Heart right ventricle (tissue), 16 donors: Measurements from ENCODE around the gene RPL3. TPM values are rescaled to one million over a fixed set of nuclear protein-coding genes. Genes with fewer than 3 reads are reported as not detected.

Experiments used
- ATAC-seq, 8 donors: fragments of 200-7000 bp; cut with Tn5 transposase; one replicate each; pipeline ENCODE4 v1.9.1; 2020; ENCODE audit warnings: mild to moderate bottlenecking in 8 of 8, moderate library complexity in 8 of 8, moderate number of reproducible peaks in 1 of 8
- DNase-seq, 2 donors: peaks; one replicate each; pipeline ENCODE4 v3.0.0-alpha.2; 2020
- H3K27ac ChIP-seq, 10 donors: fragments of 200-600 bp; sonication (generic) in 2 of 10; one replicate each; pipeline versions ENCODE4 v1.5.0 to v1.8.0; 2020 to 2022; ENCODE audit warnings: mild to moderate bottlenecking in 3 of 10
- H3K27me3 ChIP-seq, 7 donors: fragments of 200-600 bp; one replicate each; pipeline ENCODE4 v1.8.0; 2021 to 2022; ENCODE audit warnings: mild to moderate bottlenecking in 2 of 7
- H3K36me3 ChIP-seq, 9 donors: fragments of 200-600 bp; sonication (generic) in 1 of 9; one replicate each; pipeline versions ENCODE4 v1.5.0 to v1.8.0; 2020 to 2022; ENCODE audit warnings: mild to moderate bottlenecking in 2 of 9
- H3K4me1 ChIP-seq, 9 donors: fragments of 200-600 bp; sonication (generic) in 1 of 9; one replicate each; pipeline versions ENCODE4 v1.5.0 to v1.8.0; 2020 to 2022; ENCODE audit warnings: mild to moderate bottlenecking in 4 of 9
- H3K4me3 ChIP-seq, 10 donors: fragments of 200-600 bp; sonication (generic) in 2 of 10; one replicate each; pipeline versions ENCODE4 v1.5.0 to v1.8.0; 2020 to 2022; ENCODE audit warnings: mild to moderate bottlenecking in 7 of 10, moderate library complexity in 2 of 10
- H3K9me3 ChIP-seq, 11 donors: fragments of 200-600 bp in 10 of 11; sonication (generic) in 2 of 11; one replicate each; pipeline versions ENCODE4 v1.5.0 to v1.8.0; 2013 to 2022; ENCODE audit warnings: mild to moderate bottlenecking in 2 of 11, control low read depth in 1 of 11, moderate library complexity in 1 of 11
- CTCF ChIP-seq, 9 donors: fragments of 200-600 bp; sonication (generic) in 2 of 9; IDR thresholded peaks; one replicate each; pipeline versions ENCODE4 v1.5.0 to v1.8.0; 2021 to 2022; ENCODE audit warnings: antibody characterized with exemption in 9 of 9, mild to moderate bottlenecking in 5 of 9, moderate library complexity in 1 of 9
- WGBS, 2 donors: extraction: QIAGEN DNeasy Blood & Tissue Kit; methylation state at CpG; one replicate each; pipeline ENCODE4 v1.1.7; 2013; ENCODE audit warnings: inconsistent platforms in 1 of 2; 5-methylcytosine and 5-hydroxymethylcytosine counted together
- intact Hi-C, 10 donors: fragments of 100-400 bp; cut with DNase I; formaldehyde crosslinking; loops; one replicate each; pipeline versions ENCODE4 v1.11.1 to v1.14.2; 2022
- polyA plus RNA-seq, 2 donors: library from polyadenylated mRNA; stranded (reverse); fragments of 200-250 nt; gene quantifications; one replicate each; pipeline ENCODE4 v1.2.3, GENCODE V29; 2013
- total RNA-seq, 10 donors: library from RNA; stranded (reverse); fragmentation: NEBNext Ultra II Directional in 3 of 10; extraction: Animal tissue kit (Norgen Biotek cat#: 25700) in 3 of 10; gene quantifications; one replicate each; pipeline versions ENCODE4 v1.2.1 to v1.2.4, GENCODE V29; 2021 to 2023
- donor health status: Arrhythmogenic right ventricular cardiomyopathy.
- donor health status: ischemic (EF 13 %, LVEDD 7.1; RV severe dilation, severe dysfunction).
- donor health status: healthy with polysubstance abuse.
- donor health status: DM: no; HTN: yes; CAD: no.
- donor health status: DM: no; HTN: no; CAD: no.
- donor health status: ischemic (EF 25% LVEDD 6.9; RV normal size, moderate dysfunction).
- donor health status: ischemic (EF 25% LVEDD 5.7; RV mildly dilated, moderate dysfunction).
- donor health status: healthy.
- donor health status: DM: yes; HTN: yes; CAD: no.
- donor health status: Ischemic cardiomyopathy.
- donor health status: ischemic (EF 35%, LVEDD 5.7; RV mildly dilated, moderate dysfunction).
- donor health status: nonischemic (EF 11% LVEDD 7.7; RV severe dilation, severe dysfunction).
- donor health status: DM: yes; HTN: yes; CAD: no.
- donor health status: PGD.
- donor health status: ischemic (EF 29% LVEDD 5.4; RV normal size, mild dysfunction).
- donor health status: nonischemic (EF 23%, LVEDD 6.1; RV moderate dilation, normal function).

The RPL3 gene
- total and polyA plus RNA-seq, 12 donors, result 215 to 1,621 (median 332) TPM

- peaks cover 11 to 54% (median 50%) of the 10 kb centered on the region in 9 donors for H3K4me1 ChIP-seq
- intact Hi-C loops, result loop anchor here in 2 of 10 donors (2.0 to 10.0 kb wide), 2 partner anchors 22 to 56 kb away; partner anchors contain the start of gene PDGFB (in 1 of the 2)
- H3K27ac ChIP-seq, result peak overlapping the region; percentile 32 to 87 (median 78)
These were observed 19.1 kb downstream of the RPL3 start for GRCh38 chr22:39300186-39300830.

DNA sequence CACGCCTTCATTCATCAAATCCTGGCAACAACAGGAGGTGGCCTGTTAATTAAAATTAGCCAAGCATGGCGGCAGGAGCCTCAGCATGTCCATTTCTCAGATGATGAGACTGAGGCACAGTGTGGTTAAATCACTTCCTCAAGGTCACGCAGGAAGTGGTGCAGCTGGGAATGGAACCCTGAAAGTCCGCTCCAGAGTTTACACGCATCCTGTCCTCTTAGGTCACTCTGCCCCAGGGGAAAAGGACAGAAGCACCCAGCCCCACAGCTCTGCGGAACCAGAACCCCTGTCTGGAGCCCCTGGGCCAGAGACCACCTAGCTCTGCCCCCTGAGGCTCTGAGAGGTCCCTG lies 19.6 kb downstream of the RPL3 start:
- ATAC-seq (peak; percentile 34 to 78 (median 58)), DNase-seq (peak in 1 of 2 donors; percentile 70)
- Histone ChIP-seq H3K36me3 (no peaks in the 10 kb centered on the region), H3K4me3 (peak overlapping the region in 9 of 10 donors; percentile 10 to 36 (median 16)), H3K4me1 (peaks cover 11 to 54% (median 50%) of the 10 kb centered on the region in 9 donors), H3K9me3 (no peaks in the 10 kb centered on the region), H3K27ac (peak overlapping the region; percentile 32 to 87 (median 78)), H3K27me3 (no peaks in the 10 kb centered on the region)
- 55 to 69% methylated on average over 6 of the region's 6 CpGs for WGBS, 2 donors
- intact Hi-C loops, result loop anchor here in 4 of 10 donors (2.0 to 10.0 kb wide), 4 partner anchors 21 to 63 kb away; partner anchors contain the start of gene PDGFB (in 2 of the 4)
- TF ChIP-seq CTCF (IDR thresholded peaks at IDR 0.05), result no peak

More at GRCh38 chr22:39300186-39300830, 19.1 kb downstream of the RPL3 start:
- no peaks in the 10 kb centered on the region for H3K36me3 ChIP-seq
- WGBS, 2 donors, result 13 to 19% methylated on average over 19 of the region's 19 CpGs
- DNase-seq (peak; percentile 36 to 58), ATAC-seq (peak; percentile 52 to 79 (median 63))
- TF ChIP-seq CTCF (IDR thresholded peaks at IDR 0.05), result peak in 3 of 9 donors; percentile 5 to 36 (median 31)
- H3K4me3 ChIP-seq, result peak overlapping the region in 9 of 10 donors; percentile 10 to 36 (median 16)
- H3K27me3 ChIP-seq, result no peaks in the 10 kb centered on the region
- no peaks in the 10 kb centered on the region for H3K9me3 ChIP-seq

DNA sequence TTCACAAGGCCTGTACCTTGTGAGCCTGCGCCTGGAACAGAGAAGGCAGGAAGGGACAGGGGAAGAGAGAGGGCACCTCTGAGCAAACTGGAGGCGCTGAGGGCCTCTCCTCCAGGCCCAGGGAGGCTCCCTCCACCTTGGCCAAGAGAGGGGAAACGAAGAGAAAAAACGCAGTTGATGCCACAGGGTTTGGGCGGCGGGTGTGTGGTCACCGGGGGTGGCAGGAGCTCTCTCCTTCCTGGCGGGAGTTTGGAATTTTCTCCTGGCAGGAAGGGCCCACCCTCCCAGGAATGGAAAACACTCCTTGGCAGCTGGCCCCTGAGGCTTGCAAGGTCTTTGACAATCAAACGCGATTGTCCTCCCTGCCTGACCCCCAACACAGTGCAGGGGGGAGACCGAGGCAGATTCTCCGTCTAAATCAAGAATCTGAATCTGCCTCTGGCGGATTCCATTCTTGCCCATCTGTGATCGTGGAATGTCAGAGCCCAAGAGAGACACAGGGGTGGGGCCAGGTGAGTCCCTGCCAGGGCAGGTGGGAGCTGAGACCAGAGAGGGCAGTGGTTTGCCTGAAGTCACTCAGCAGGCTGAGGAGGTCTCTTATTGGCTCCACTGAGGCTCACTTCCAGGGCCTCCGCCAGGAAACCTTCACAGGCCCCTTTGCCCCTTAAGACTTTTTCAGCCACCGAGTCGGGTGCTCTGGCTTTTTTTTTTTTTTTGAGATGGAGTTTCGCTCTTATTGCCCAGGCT lies 21.0 kb downstream of the RPL3 start:
- peak overlapping the region; percentile 56 to 87 (median 73) for H3K27ac ChIP-seq
- no peaks in the 10 kb centered on the region for H3K27me3 ChIP-seq
- peaks cover 11 to 56% (median 50%) of the 10 kb centered on the region in 9 donors for H3K4me1 ChIP-seq
- peak in 5 of 8 donors; percentile 10 to 31 (median 23) for ATAC-seq
- DNase-seq, result peak; percentile 48 to 62
- intact Hi-C loops, result loop anchor here in 3 of 10 donors (5.0 to 10.0 kb wide), 3 partner anchors 51 to 61 kb away; partner anchors contain the start of gene PDGFB (in 1 of the 3)
- WGBS, 2 donors, result 64 to 70% methylated on average over 18 of the region's 18 CpGs
- no peaks in the 10 kb centered on the region for H3K9me3 ChIP-seq
- H3K36me3 ChIP-seq, result no peaks in the 10 kb centered on the region
- TF ChIP-seq CTCF (IDR thresholded peaks at IDR 0.05), result no peak
- no peak overlapping the region for H3K4me3 ChIP-seq
